Activated gamma-delta T cell treated with anti-CD3 and anti-CD28 coated beads, Interleukin-2, amount 50 U/mL, for 16 hours (primary cell): ENCODE measurements around the gene POMZP3.
"Not testable (repeated sequence)": the region's sequence is repeated elsewhere in the genome, so short reads cannot be mapped to it uniquely, and the experiment has no call there.

Experiments used
- DNase-seq: peaks from one replicate; pipeline ENCODE4 v3.0.0-alpha.2; 2020; ENCODE audit warnings: low read depth

POMZP3 gene

DNA sequence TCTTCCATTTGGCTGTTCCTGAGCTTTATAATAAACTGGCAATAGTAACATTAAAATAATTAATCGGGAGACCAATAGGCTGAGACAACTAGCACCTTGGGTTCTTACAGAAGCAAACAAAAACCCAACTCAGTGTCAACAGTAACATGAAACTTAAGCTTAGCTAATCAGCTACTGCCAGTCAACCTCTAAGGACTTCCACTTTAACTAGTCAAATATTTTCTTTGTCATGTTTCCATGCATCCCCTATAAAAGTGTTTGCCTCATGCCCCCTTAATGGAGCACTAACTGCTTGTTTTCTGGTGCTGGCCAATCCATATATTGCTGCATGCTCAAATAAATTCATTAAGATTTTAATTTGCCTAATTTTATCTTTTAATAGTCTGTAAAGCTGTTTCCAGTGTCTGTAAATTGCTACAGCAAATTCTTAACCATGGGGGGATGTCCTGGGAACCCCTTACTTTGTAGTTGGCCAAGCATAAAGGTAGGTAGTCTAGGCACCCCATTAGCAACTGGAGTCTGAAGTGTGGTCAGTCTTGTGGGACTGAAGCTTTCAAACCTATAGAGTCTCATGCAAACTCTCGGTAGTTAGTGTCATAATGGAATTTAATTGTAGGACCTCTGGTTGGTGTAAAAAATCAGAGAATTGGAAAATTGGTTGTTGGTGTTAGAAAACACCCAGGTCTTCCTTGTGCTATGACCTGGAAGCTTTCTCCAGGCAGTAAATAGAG is 40.3 kb downstream of the POMZP3 start:
- not testable (repeated sequence) for DNase-seq

DNA sequence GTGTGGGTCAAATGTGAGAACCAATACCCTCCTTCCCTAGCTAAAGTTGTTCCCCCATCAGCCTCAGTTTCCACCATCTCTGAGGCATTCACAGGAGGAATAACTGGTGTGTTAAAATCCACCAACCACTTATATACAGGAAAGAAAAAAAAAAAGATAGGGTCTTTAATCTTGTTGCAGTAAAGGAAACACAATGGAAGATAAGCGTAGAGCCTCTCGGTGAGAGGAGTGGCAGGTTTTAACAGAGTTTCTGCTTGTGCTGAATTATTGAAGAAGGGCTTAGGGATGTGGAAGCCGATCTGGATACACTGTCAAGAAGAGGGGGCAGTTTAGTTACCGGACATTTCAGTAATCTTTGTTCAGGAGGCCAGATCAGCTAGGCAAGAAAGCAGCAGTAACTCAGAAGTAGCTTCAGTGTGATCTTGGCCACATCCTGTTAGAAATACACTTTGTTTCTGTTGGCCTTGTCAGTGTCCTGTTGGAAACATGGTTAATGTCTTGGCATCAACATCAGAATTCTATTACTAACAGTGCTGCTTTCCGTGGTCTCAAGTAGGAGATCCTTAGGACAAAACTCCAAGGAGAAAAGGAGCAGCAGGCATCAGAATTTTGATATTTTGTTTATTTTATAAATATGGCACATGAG is 43.3 kb downstream of the POMZP3 start:
- DNase-seq: not testable (repeated sequence)

GRCh38 chr7:76582848-76583631 is 44.0 kb downstream of the POMZP3 start:
- not testable (repeated sequence) for DNase-seq

DNA sequence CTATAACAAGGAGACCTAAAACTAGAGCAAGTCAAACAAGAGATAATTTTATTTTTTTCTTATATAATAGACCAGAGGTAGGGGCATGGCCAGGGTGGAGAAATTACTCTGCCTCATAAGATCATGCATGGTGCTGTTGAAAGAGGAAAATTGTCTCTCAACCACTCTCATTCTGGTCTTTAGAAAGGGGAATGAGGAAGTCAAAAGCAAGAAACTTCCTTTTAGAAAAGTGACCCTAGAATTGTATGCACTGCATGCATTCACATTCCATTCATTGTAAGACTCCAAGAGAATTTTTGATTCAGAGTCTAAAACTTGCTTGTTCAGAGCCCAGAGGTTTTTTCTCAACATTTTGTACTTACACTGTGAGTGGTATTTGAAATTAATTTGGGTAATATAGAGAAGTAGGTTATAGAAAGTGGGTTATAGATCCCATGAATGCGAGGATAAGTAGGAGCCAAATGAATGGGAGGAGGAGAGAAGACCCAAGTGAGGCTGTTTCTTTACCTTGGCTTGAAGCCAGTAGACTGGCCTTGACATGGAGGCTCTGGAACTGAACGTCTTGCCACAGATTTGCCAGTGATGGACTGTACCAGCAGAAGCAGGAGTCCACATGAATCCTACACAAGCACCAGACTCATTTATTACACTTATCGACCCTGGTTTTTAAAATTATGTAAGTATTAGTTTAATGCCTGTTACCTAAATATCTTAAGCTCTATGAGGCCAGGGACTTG is 51.0 kb downstream of the POMZP3 start:
- DNase-seq: not testable (repeated sequence)

GRCh38 chr7:76575431-76575830 is 51.6 kb downstream of the POMZP3 start:
- DNase-seq: not testable (repeated sequence)

DNA sequence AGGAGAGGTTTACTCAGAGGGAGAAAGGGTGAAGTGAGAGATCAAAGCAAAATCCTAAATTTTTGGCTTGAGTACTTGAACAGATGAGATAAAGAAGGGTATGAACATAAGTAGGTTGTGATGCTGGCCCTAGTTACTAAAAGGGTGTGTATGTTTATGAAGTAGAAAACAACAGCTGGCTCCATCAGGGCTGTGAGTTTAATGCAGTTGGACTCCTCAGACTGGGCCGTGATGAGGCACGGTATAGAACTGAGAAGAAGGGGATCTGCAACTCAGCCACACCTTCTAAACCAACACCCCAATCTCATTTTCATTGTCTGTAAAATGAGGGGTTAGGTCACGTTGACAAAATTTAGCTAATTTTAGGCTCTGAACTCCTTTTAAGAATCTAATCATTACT is 54.8 kb downstream of the POMZP3 start:
- not testable (repeated sequence) for DNase-seq

- not testable (repeated sequence) for DNase-seq
Observed at GRCh38 chr7:76570324-76570775, 56.7 kb downstream of the POMZP3 start.

GRCh38 chr7:76568742-76569141 is 58.3 kb downstream of the POMZP3 start:
- DNase-seq: not testable (repeated sequence)

DNA sequence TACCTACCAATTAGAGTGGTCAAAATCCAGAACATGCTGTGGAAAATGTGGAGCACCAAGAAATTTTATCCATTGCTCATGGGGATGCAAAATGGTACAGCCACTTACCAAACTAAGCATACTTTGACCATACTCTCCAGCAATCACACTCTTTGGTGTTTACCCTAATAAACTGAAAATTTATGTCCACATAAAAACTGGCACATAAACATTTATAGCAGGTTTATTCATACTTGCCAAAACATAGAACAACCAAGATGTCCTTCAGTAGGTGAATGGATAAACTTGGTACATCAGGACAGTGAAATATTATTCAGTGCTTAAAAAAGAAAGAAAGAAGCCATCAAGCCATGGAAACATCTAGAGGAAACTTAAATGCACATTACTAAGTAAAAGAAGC is 59.3 kb downstream of the POMZP3 start:
- DNase-seq: not testable (repeated sequence)

- DNase-seq: not testable (repeated sequence)
Observed at GRCh38 chr7:76567311-76567710, 59.8 kb downstream of the POMZP3 start.

DNA sequence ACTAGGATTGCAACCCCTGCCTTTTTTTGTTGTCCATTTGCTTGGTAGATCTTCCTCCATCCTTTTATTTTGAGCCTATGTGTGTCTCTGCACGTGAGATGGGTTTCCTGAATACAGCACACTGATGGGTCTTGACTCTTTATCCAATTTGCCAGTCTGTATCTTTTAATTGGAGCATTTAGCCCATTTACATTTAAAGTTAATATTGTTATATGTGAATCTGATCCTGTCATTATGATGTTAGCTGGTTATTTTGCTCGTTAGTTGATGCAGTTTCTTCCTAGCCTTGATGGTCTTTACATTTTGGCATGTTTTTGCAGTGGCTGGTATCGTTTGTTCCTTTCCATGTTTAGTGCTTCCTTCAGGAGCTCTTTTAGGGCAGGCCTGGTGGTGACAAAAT is 62.1 kb downstream of the POMZP3 start:
- not testable (repeated sequence) for DNase-seq

DNA sequence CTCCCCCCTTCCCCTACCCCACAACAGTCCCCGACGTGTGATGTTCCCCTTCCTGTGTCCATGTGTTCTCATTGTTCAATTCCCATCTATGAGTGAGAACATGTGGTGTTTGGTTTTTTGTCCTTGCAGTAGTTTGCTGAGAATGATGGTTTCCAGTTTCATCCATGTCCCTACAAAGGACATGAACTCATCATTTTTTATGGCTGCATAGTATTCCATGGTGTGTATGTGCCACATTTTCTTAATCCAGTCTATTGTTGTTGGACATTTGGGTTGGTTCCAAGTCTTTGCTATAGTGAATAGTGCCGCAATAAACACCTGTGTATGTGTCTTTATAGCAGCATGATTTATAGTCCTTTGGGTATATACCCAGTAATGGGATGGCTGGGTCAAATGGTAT is 65.7 kb downstream of the POMZP3 start:
- not testable (repeated sequence) for DNase-seq

GRCh38 chr7:76560157-76560556 is 66.9 kb downstream of the POMZP3 start:
- not testable (repeated sequence) for DNase-seq
